Nephron (organoid): ENCODE data around the gene TMEM259.

ENCODE experiments used
- H3K27ac Mint-ChIP-seq, 3 experiments: 2 replicates each; pipeline ENCODE4 v1.8.0; 2020; ENCODE audit warnings: mixed read lengths in 3 of 3, mild to moderate bottlenecking in 2 of 3, moderate library complexity in 1 of 3
- H3K27me3 Mint-ChIP-seq: 2 replicates; pipeline ENCODE4 v1.8.0; 2021; ENCODE audit warnings: low read depth, mild to moderate bottlenecking, moderate library complexity, mixed read lengths
- H3K36me3 Mint-ChIP-seq: 2 replicates; pipeline ENCODE4 v1.8.0; 2020; ENCODE audit warnings: low read depth, mixed read lengths
- H3K4me1 Mint-ChIP-seq: 2 replicates; pipeline ENCODE4 v1.8.0; 2020; ENCODE audit warnings: mixed read lengths
- H3K4me3 Mint-ChIP-seq, 3 experiments: 2 replicates each; pipeline ENCODE4 v1.8.0; 2020; ENCODE audit warnings: mild to moderate bottlenecking in 3 of 3, mixed read lengths in 3 of 3, moderate library complexity in 2 of 3
- H3K9me3 Mint-ChIP-seq: 2 replicates; pipeline ENCODE4 v1.8.0; 2020; ENCODE audit warnings: mixed read lengths
- CTCF ChIP-seq, 3 experiments: fragments of 200-600 bp; sonication (generic); IDR thresholded peaks; one replicate each; pipeline ENCODE4 v1.5.0; 2021; ENCODE audit warnings: antibody characterized with exemption in 3 of 3; ENCODE audit not compliant: unreplicated experiment in 3 of 3

Gene TMEM259

DNA sequence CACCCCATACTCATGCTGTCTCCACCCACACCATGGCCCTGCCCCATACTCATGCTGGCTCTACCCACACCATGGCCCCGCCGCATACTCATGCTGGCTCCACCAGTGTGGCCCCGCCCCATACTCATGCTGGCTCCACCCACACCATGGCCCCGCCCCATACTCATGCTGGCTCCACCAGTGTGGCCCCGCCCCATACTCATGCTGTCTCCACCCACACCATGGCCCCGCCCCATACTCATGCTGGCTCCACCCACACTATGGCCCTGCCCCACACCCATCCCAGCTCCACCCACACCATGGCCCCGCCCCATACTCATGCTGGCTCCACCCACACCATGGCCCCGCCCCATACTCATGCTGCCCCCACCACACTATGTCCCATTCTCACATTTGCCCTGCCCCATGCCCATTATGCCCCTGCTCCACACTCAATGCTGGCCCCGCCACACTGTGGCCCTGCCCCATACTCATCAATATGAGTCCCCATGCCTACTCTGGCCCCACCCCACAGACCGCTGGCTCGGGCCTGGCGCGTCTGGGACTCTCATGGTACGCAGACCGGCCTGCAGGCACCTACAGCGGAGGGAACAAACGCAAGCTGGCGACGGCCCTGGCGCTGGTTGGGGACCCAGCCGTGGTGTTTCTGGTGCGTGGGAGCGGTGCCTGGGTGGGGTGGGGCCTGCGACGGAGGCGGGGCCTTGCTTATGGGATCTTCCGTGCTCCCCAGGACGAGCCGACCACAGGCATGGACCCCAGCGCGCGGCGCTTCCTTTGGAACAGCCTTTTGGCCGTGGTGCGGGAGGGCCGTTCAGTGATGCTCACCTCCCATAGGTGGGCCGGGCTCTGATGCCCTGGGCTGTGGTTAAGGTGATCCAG, 42.3 kb upstream of the TMEM259 start:
- no peaks in the 10 kb centered on the region for H3K36me3 Mint-ChIP-seq
- TF ChIP-seq CTCF (IDR thresholded peaks at IDR 0.05; ENCODE audit: unreplicated experiment in 3 of 3) = no peak
- no peaks in the 10 kb centered on the region for H3K4me1 Mint-ChIP-seq
- no peaks in the 10 kb centered on the region for H3K9me3 Mint-ChIP-seq
- H3K27me3 Mint-ChIP-seq = peaks cover 46% of the 10 kb centered on the region
- no peak overlapping the region for H3K4me3 Mint-ChIP-seq
- no peak overlapping the region for H3K27ac Mint-ChIP-seq

GRCh38 chr19:1062387-1063029, 41.6 kb upstream of the TMEM259 start:
- Mint-ChIP-seq H3K27ac (no peak overlapping the region), H3K36me3 (peaks cover under 1% of the 10 kb centered on the region), H3K4me1 (no peaks in the 10 kb centered on the region), H3K9me3 (no peaks in the 10 kb centered on the region), H3K4me3 (no peak overlapping the region), H3K27me3 (peaks cover 40% of the 10 kb centered on the region)
- TF ChIP-seq CTCF (IDR thresholded peaks at IDR 0.05; ENCODE audit: unreplicated experiment in 3 of 3) = no peak

GRCh38 chr19:1061987-1062386, 41.1 kb upstream of the TMEM259 start:
- H3K4me1 Mint-ChIP-seq = no peaks in the 10 kb centered on the region
- no peak overlapping the region for H3K4me3 Mint-ChIP-seq
- H3K9me3 Mint-ChIP-seq = no peaks in the 10 kb centered on the region

GRCh38 chr19:1060689-1061088, 39.8 kb upstream of the TMEM259 start:
- Mint-ChIP-seq H3K36me3 (peaks cover 4% of the 10 kb centered on the region), H3K9me3 (no peaks in the 10 kb centered on the region), H3K27me3 (peaks cover 27% of the 10 kb centered on the region), H3K4me3 (no peak overlapping the region), H3K4me1 (no peaks in the 10 kb centered on the region), H3K27ac (no peak overlapping the region)
- TF ChIP-seq CTCF (IDR thresholded peaks at IDR 0.05; ENCODE audit: unreplicated experiment in 3 of 3) = no peak

More at GRCh38 chr19:1061987-1062386, 41.1 kb upstream of the TMEM259 start:
- Mint-ChIP-seq H3K27ac (no peak overlapping the region), H3K36me3 (peaks cover 4% of the 10 kb centered on the region), H3K27me3 (peaks cover 39% of the 10 kb centered on the region)
- TF ChIP-seq CTCF (IDR thresholded peaks at IDR 0.05; ENCODE audit: unreplicated experiment in 3 of 3) = no peak

DNA sequence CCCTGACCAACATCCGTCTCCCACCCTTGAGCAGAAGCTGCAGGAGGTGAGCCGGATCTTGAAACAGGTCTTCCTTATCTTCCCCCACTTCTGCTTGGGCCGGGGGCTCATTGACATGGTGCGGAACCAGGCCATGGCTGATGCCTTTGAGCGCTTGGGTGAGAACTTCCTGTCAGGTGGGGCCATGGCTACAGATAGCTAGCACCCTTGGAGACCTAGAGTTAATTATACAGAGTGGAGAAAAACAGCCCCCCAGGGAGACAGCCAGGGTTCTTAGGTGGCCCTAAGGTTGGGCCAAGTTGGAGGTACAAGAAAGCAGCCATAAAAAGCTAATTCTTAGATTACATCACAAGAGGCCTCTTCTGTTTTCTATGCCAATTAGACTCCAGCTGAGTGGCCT, 37.2 kb upstream of the TMEM259 start:
- H3K9me3 Mint-ChIP-seq = no peaks in the 10 kb centered on the region
- H3K4me1 Mint-ChIP-seq = no peaks in the 10 kb centered on the region
- H3K4me3 Mint-ChIP-seq = no peak overlapping the region
- TF ChIP-seq CTCF (IDR thresholded peaks at IDR 0.05; ENCODE audit: unreplicated experiment in 3 of 3) = no peak
- H3K36me3 Mint-ChIP-seq = peaks cover 4% of the 10 kb centered on the region
- no peak overlapping the region for H3K27ac Mint-ChIP-seq
- peaks cover 11% of the 10 kb centered on the region for H3K27me3 Mint-ChIP-seq
